ENCODE measurements around the gene MGAT5B.
"Not testable (repeated sequence)": the region's sequence is repeated elsewhere in the genome, so short reads cannot be mapped to it uniquely, and the experiment has no call there.

MGAT5B gene

DNA sequence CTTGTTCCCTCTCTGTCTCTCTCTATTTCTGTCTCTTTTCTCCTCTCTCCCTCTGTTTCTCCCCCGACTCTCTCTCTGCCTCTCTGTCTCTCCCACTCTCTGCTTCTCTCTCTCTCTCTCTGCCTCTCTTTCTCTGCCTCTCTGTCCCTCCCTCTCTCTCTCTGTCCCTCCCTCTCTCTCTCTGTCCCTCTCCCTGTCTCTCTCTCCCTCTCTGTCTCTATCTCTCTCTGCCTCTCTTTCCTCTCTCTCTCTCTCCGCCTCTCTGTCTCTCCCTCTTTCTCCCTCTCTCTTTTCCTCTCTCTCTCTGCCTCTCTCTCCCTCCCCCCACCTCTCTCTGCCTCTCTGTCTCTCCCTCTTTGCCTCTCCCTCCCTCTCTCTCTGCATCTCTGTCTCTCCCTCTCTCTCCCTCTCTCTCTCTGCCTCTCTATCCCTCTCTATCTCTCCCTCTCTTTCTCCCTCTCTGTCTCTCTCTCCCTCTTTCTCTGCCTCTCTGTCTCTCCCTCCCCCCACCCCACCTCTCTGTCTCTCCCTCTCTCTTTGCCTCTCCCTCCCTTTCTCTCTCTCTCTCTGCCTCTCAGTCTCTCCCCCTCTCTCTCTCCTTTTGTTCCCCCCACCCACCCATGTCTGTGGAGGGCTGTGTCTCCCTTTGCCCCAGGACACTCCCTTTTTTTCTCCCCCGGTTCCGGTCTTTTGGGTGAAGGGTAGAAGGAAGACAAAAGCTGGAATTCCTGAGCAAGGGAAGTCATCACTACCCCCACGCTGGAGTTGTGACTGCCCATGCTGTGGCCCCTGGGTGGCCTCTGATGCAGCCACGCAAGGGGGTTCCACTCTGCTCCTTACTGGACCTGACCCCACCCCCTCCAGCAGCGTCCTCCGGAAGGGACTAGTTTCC lies 27.1 kb upstream of the MGAT5B start:
- Histone ChIP-seq H3K9me3 (no peaks in the 10 kb centered on the region), H3K27me3 (no peaks in the 10 kb centered on the region), H3K4me3 (ENCODE audit: low read depth, low read length) (peak overlapping the region; percentile 60), H3K4me1 (peaks cover 37% of the 10 kb centered on the region), H3K36me3 (no peaks in the 10 kb centered on the region)
- TF ChIP-seq, protein P1, sequence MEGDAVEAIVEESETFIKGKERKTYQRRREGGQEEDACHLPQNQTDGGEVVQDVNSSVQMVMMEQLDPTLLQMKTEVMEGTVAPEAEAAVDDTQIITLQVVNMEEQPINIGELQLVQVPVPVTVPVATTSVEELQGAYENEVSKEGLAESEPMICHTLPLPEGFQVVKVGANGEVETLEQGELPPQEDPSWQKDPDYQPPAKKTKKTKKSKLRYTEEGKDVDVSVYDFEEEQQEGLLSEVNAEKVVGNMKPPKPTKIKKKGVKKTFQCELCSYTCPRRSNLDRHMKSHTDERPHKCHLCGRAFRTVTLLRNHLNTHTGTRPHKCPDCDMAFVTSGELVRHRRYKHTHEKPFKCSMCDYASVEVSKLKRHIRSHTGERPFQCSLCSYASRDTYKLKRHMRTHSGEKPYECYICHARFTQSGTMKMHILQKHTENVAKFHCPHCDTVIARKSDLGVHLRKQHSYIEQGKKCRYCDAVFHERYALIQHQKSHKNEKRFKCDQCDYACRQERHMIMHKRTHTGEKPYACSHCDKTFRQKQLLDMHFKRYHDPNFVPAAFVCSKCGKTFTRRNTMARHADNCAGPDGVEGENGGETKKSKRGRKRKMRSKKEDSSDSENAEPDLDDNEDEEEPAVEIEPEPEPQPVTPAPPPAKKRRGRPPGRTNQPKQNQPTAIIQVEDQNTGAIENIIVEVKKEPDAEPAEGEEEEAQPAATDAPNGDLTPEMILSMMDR (IDR thresholded peaks at IDR 0.05; ENCODE audit: low read depth, low read length) = no peak
- no peak for DNase-seq

DNA sequence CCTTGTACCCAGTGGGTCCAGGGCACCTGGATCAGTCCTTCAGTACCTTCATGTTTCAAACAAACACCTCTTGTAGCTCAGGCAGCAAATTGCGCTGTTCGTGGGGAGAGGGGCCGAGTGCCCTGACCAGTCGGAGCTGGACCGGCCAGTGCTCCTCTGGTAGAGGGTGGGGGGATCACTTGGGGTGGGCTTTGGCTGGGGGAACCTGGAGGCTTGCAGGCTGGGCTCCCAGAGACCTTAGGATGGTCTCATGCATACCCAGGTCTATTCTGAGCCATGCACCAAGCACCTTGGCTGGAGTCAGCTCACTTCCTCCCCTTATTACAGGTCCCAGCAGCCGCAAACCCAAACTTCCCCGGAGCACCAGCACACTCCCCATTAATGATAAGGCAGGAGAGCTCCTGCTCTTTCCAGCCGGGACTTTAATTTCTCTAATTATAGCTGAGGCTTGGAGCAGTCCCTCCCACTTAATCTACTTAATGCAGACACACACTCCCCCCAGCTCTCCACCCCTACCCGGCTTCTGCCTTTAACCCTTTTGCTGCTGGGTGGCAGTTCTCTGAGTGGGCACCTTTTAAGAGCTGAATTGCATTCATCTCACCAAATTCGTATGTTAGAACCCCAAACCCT lies 26.3 kb upstream of the MGAT5B start:
- DNase-seq = peak; percentile 81
- peak overlapping the region; percentile 60 for H3K4me3 ChIP-seq (ENCODE audit: low read depth, low read length)
- no peaks in the 10 kb centered on the region for H3K27me3 ChIP-seq
- H3K9me3 ChIP-seq = no peaks in the 10 kb centered on the region
- H3K4me1 ChIP-seq = peaks cover 37% of the 10 kb centered on the region
- no peaks in the 10 kb centered on the region for H3K36me3 ChIP-seq
- TF ChIP-seq, protein P1 (IDR thresholded peaks at IDR 0.05; ENCODE audit: low read depth, low read length) = no peak

DNA sequence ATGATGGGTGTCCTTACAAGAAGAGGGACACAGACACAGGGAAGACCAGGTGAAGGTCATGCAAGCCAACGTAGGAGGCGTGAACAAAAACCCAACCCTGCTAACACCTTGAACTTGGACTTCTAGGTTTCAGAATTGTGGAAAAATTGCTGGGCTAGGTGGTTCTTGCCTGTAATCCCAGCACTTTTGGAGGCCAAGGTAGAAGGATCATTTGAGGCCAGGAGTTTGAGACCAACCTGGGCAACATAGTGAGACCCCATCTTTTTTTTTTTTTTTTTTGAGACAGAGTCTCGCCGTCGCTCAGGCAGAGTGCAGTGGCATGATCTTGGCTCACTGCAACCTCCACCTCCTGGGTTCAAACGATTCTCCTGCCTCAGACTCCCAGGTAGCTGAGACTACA lies 25.1 kb upstream of the MGAT5B start:
- H3K4me1 ChIP-seq = peaks cover 37% of the 10 kb centered on the region
- H3K4me3 ChIP-seq (ENCODE audit: low read depth, low read length); H3K9me3 ChIP-seq; H3K27me3 ChIP-seq; DNase-seq; H3K36me3 ChIP-seq: not testable (repeated sequence)

DNA sequence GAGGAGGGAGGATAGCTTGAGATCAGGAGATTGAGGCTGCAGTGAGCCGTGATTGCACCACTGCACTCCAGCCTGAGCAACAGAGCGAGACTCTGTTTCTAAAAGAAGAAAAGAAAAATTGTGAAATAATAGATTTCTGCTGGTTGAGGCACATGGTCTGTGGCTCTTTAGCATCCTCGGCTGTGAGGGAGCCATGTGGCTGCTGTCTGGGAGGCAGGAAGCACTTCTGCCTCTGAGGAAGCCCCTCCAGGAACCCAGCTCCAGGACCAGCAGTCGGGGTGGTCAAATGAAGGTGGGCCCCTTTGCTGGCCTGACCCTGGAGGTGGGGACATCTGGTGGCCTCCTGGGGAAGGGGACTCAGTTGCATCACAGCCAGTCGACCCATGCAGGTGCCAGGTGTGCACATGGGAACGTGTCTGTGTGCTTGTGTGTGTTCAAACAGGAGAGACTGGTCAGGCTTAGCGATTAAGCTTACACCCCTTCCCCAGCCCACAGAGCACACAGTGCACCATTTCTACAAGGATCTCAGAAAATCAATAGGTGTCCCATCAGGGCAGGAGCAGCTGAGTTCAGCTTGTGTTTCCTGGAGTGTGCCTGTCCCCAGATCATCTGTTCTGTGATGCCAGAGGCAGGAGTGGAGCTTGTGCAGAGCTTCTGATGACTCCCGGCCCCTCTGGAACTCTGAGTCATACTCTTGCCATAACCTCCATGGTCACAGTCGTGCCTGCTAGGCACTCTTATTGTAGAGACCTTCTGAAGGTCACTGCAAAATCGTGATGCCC lies 24.3 kb upstream of the MGAT5B start:
- no peaks in the 10 kb centered on the region for H3K9me3 ChIP-seq
- TF ChIP-seq, protein P1 (IDR thresholded peaks at IDR 0.05; ENCODE audit: low read depth, low read length) = 0 out of 2 replicates have a peak, but pooled peaks have one; percentile 20
- no peaks in the 10 kb centered on the region for H3K27me3 ChIP-seq
- DNase-seq = peak; percentile 89
- H3K36me3 ChIP-seq = no peaks in the 10 kb centered on the region
- H3K4me3 ChIP-seq (ENCODE audit: low read depth, low read length) = peak overlapping the region; percentile 9
- peaks cover 37% of the 10 kb centered on the region for H3K4me1 ChIP-seq

DNA sequence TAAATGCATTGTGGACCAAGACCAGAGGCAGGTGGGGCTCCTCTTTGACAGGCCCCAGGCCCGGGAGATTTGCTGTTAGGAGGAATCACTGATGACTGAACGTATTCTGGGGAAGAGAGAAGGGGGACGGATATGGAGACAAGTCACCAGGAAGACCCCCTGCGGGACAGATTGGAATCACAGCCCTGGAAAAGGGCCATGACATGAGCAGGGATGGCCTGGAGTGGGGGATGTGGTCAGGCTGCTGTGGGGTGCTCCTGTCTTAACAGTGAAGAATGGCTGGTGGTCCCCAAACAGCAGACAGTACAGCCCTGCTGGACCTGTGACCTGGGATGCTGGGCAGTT lies 23.7 kb upstream of the MGAT5B start:
- Histone ChIP-seq H3K27me3 (no peaks in the 10 kb centered on the region), H3K4me1 (peaks cover 37% of the 10 kb centered on the region)

DNA sequence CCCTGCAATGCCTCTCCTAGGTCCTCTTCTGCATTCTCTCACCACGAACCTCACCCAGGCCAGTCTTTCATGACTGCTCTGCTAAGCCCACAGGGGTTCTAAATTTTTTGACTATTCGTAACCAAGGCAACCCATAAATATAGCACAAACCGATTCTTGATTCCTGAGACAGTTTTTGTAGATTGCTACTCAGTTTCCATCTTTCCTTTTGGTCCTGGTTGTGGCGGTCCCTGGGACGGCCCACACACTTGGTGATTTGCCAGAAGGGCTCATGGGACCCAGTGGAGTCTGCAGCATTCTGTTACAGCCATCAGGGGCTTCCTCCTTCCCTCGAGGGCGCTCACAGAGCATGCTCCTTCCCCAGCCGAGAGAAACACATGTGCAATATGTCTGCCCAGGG lies 23.4 kb upstream of the MGAT5B start:
- peak; percentile 63 for DNase-seq
- H3K36me3 ChIP-seq = no peaks in the 10 kb centered on the region
- TF ChIP-seq, protein P1 (IDR thresholded peaks at IDR 0.05; ENCODE audit: low read depth, low read length) = no peak
- peaks cover 37% of the 10 kb centered on the region for H3K4me1 ChIP-seq
- H3K9me3 ChIP-seq = no peaks in the 10 kb centered on the region
- H3K27me3 ChIP-seq = no peaks in the 10 kb centered on the region
- H3K4me3 ChIP-seq (ENCODE audit: low read depth, low read length) = no peak overlapping the region

More for the DNA sequence above, 23.7 kb upstream of the MGAT5B start:
- TF ChIP-seq, protein P1 (IDR thresholded peaks at IDR 0.05; ENCODE audit: low read depth, low read length) = peak; percentile 17; the same call in 1 of the 2 replicates
- Histone ChIP-seq H3K9me3 (no peaks in the 10 kb centered on the region), H3K4me3 (ENCODE audit: low read depth, low read length) (no peak overlapping the region), H3K36me3 (no peaks in the 10 kb centered on the region)
- no peak for DNase-seq

All from BE2C (cell line).